Tibial nerve (tissue), 3 donors: Measurements from ENCODE around the gene PRDM2.

ENCODE experiments used
- EP300 ChIP-seq, 2 donors: sonication (generic); formaldehyde crosslinking; IDR thresholded peaks; one replicate each; pipeline ENCODE4 v1.6.1; 2017; ENCODE audit warnings: antibody characterized with exemption in 2 of 2, mild to moderate bottlenecking in 1 of 2
- POLR2A ChIP-seq, 2 donors: fragments of 450-650 bp; IDR thresholded peaks; one replicate each; pipeline ENCODE4 v1.6.1; 2017; ENCODE audit warnings: antibody characterized with exemption in 2 of 2, mild to moderate bottlenecking in 2 of 2, moderate library complexity in 2 of 2

GRCh38 chr1:13752852-13753251, 52.9 kb downstream of the PRDM2 start:
- no peak for TF ChIP-seq EP300 (IDR thresholded peaks at IDR 0.05)
- no peak for TF ChIP-seq POLR2A (IDR thresholded peaks at IDR 0.05)
